H7 (cell line): Measurements from ENCODE around the gene SAXO2. TPM values are rescaled to one million over a fixed set of nuclear protein-coding genes. Genes with fewer than 3 reads are reported as not detected.
"Not testable (repeated sequence)": the region's sequence is repeated elsewhere in the genome, so short reads cannot be mapped to it uniquely, and the experiment has no call there.

ENCODE experiments used
- DNase-seq: peaks from one replicate; pipeline ENCODE4 v3.0.0; 2012
- H3K27me3 ChIP-seq: 2 replicates; pipeline ENCODE4 v1.6.0; 2011; ENCODE audit warnings: mild to moderate bottlenecking, low read length; ENCODE audit not compliant: control insufficient read depth, insufficient read depth
- H3K36me3 ChIP-seq: replicated peaks from 2 replicates; pipeline ENCODE4 v1.5.1; 2011; ENCODE audit warnings: low read length; ENCODE audit not compliant: control insufficient read depth, insufficient read depth
- H3K4me3 ChIP-seq: 2 replicates; pipeline ENCODE4 v1.5.1; 2011; ENCODE audit warnings: low read depth, mild to moderate bottlenecking, control low read depth, low read length, moderate library complexity; ENCODE audit not compliant: insufficient read depth
- total RNA-seq: library from RNA; depleted of rRNA; stranded (reverse); fragments of >200 nt; shearing (Covaris generic); gene quantifications from 2 replicates; pipeline ENCODE4 v1.2.3, GENCODE V29; 2014

SAXO2 gene
- total RNA-seq, 1 experiment from 2014 or later = 8.6 TPM

GRCh38 chr15:82315519-82316246 is 53.1 kb downstream of the SAXO2 start:
- H3K27me3 ChIP-seq = no peaks in the 10 kb centered on the region
- H3K4me3 ChIP-seq = no peak overlapping the region
- DNase-seq = peak; percentile 14
- no peaks in the 10 kb centered on the region for H3K36me3 ChIP-seq

- H3K27me3 ChIP-seq = not testable (repeated sequence)
Measured at GRCh38 chr15:82316247-82317090, 53.9 kb downstream of the SAXO2 start.

DNA sequence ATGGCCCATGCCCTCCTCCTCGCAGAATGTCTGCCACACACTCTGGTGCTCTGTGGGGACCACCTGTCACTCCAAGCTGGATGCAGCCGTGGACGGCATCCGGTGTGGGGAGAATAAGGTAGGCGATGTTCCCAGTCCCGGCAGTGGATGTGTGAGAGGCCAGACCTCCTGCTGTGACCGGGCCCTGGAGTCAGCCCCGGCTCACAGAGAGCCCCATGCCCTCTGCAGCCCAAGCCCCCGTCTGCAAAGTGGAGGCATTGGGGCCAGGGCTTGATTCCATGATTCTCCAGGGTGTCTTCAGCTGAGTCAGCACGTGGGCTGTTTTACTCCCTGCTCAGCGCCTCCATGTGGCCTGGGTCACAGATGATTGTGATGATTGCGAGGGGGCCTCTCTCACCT is 54.5 kb downstream of the SAXO2 start:
- Histone ChIP-seq H3K4me3 (no peak overlapping the region), H3K36me3 (no peaks in the 10 kb centered on the region), H3K27me3 (no peaks in the 10 kb centered on the region)
- DNase-seq = peak; percentile 65

More at GRCh38 chr15:82316247-82317090, 53.9 kb downstream of the SAXO2 start:
- peak; percentile 18 for DNase-seq
- H3K4me3 ChIP-seq, H3K36me3 ChIP-seq: not testable (repeated sequence)

- H3K4me3 ChIP-seq, H3K27me3 ChIP-seq, H3K36me3 ChIP-seq: not testable (repeated sequence)
- DNase-seq = peak; percentile 6
Measured at GRCh38 chr15:82317516-82317915, 54.9 kb downstream of the SAXO2 start.

- H3K4me3 ChIP-seq, H3K27me3 ChIP-seq, H3K36me3 ChIP-seq, DNase-seq: not testable (repeated sequence)
Measured at GRCh38 chr15:82318281-82318680, 55.7 kb downstream of the SAXO2 start.

DNA sequence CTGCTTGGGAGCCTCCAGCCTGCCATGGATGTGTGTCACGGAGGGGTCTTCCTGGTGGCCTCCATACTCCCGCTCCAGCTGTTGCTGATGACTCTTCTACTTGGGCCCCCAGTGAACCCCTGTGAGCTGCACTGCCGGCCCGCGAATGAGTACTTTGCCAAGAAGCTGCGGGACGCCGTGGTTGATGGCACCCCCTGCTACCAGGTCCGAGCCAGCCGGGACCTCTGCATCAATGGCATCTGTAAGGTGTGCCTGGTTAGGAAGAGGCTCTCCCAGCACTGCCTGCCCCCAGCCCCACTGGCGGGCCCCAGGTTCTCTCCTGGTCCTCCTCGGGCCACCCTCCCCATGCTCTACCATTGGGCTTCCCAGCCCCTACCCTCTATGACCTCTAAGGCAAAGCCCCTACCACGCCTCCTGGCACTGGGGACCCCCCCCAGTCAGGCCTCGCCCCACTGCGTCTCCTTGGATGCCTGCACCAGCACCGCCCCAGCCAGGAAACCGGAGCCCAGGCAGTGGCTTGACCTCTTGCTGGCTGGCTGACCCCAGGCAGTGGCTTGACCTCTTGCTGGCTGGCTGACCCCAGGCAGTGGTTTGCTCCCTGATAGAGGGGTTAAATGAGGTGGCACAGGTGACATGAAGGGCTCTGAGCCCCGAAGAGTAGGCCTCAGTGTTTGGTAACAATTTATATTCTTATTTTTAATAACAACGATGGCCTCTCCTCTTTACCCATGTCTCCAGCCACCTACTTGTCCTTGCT is 57.1 kb downstream of the SAXO2 start:
- not testable (repeated sequence) for H3K4me3 ChIP-seq, DNase-seq, H3K36me3 ChIP-seq, H3K27me3 ChIP-seq

- H3K36me3 ChIP-seq, H3K27me3 ChIP-seq, H3K4me3 ChIP-seq, DNase-seq: not testable (repeated sequence)
Measured at GRCh38 chr15:82320861-82321260, 58.2 kb downstream of the SAXO2 start.

DNA sequence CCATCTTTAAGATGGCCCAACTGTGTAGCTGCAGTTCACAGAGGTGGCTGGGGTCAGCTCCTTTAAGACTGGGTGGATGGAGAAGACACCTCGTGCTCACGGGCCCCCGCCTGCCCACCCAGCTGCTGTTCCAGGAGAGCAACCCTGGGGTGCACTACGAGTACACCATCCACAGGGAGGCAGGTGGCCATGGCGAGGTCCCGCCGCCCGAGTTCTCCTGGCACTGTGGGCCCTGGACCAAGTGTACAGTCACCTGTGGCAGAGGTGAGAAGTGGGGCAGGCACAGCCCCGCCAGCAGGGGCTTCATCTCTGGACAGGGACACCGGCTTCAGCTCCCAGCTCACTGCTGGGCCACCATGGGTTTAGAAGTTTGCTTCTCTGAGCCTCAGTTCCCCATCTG is 59.9 kb downstream of the SAXO2 start:
- not testable (repeated sequence) for H3K27me3 ChIP-seq, DNase-seq, H3K36me3 ChIP-seq, H3K4me3 ChIP-seq

GRCh38 chr15:82324831-82325230 is 62.2 kb downstream of the SAXO2 start:
- H3K4me3 ChIP-seq, DNase-seq, H3K27me3 ChIP-seq, H3K36me3 ChIP-seq: not testable (repeated sequence)

GRCh38 chr15:82325646-82326045 is 63.0 kb downstream of the SAXO2 start:
- DNase-seq, H3K27me3 ChIP-seq, H3K36me3 ChIP-seq, H3K4me3 ChIP-seq: not testable (repeated sequence)

GRCh38 chr15:82326896-82327295 is 64.3 kb downstream of the SAXO2 start:
- DNase-seq, H3K27me3 ChIP-seq, H3K36me3 ChIP-seq, H3K4me3 ChIP-seq: not testable (repeated sequence)

GRCh38 chr15:82327372-82327771 is 64.8 kb downstream of the SAXO2 start:
- H3K27me3 ChIP-seq, H3K4me3 ChIP-seq, DNase-seq, H3K36me3 ChIP-seq: not testable (repeated sequence)

DNA sequence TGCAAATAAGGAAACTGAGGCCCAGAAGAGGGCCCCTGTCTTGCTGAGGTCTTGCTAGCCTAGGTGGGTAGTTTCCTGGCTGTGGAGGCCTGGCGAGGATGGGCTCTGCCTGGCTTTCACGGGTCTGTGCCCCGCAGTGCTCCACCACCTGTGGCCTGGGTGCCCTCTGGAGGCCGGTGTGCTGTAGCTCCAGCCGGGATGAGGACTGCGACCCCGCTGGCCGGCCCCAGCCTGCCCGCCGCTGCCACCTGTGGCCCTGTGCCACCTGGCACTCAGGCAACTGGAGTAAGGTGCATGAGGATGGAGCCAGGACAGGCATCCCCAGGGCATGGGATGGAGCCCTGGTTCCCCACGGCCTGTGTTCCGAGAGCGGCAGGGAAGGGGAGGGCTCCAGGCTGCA is 66.4 kb downstream of the SAXO2 start:
- H3K36me3 ChIP-seq, DNase-seq, H3K4me3 ChIP-seq, H3K27me3 ChIP-seq: not testable (repeated sequence)

GRCh38 chr15:82330921-82331320 is 68.3 kb downstream of the SAXO2 start:
- DNase-seq, H3K4me3 ChIP-seq, H3K27me3 ChIP-seq, H3K36me3 ChIP-seq: not testable (repeated sequence)
